ENCODE measurements around the gene FBLIM1. TPM values are rescaled to one million over a fixed set of nuclear protein-coding genes. Genes with fewer than 3 reads are reported as not detected.

Gene FBLIM1
- total and polyA plus RNA-seq, 2 experiments from 2014 or later: 117 to 120 TPM

DNA sequence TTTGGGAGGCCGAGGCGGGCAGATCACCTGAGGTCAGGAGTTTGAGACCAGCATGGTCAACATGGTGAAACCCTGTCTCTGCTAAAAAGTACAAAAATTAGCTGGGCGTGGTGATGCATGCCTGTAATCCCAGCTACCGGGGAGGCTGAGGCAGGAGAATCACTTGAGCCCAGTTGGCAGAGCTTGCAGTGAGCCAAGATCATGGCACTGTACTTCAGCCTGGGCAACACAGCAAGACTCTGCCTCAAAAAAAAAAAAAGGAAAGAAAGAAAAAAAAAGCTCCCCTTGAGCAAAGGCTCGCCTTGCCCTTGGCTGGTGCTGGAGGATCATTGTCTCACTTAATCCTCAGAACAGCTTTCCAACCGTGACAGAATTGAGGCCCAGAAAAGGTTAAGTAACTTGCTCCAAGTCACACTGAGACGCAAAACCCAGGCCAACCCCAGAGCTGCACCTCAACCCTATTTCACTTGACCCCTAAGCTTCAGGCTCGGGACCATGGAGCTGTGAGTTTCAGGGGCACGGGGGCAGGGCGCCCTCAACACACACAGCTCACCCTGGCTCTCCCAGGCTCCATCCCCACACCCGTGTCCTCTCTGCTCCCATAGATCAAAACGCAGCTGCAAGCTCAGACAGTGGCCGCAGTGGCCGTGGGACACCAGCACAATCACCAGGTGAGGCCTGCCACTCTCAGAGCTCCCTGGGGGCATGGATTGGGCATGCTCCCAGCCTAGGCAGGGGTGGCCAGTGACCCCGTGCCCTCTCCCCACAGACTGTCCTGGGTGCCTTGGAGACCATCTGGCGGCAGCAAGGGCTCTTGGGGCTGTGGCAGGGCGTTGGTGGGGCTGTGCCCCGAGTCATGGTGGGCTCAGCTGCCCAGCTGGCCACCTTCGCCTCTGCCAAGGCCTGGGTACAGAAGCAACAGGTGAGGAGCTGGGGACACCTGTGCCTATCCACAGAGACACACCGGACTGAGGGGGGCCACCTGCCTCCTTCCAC, 21.0 kb upstream of the FBLIM1 start:
- peaks cover 3% of the 10 kb centered on the region for H3K4me1 ChIP-seq (ENCODE audit: insufficient read depth)
- H3K9me2 ChIP-seq (replicated peaks; ENCODE audit: insufficient read depth): no peaks in the 10 kb centered on the region
- no peak overlapping the region for H3K4me2 ChIP-seq
- H2AFZ ChIP-seq: no peak overlapping the region
- 85% methylated on average over 20 of the region's 20 CpGs for WGBS (ENCODE audit: low lambda C conversion rate, missing lambda C conversion rate)
- H4K20me1 ChIP-seq (ENCODE audit: insufficient read depth, poor library complexity, severe bottlenecking): no peaks in the 10 kb centered on the region
- no peaks in the 10 kb centered on the region for H3K36me3 ChIP-seq (replicated peaks; ENCODE audit: insufficient read depth, low read depth)
- no peaks in the 10 kb centered on the region for H3K27me3 ChIP-seq
- H3K27ac ChIP-seq: no peak overlapping the region
- no peak overlapping the region for H3K4me3 ChIP-seq
- no peak for DNase-seq (ENCODE audit: low spot score)
- H3K79me2 ChIP-seq: no peaks in the 10 kb centered on the region
- no peak for TF ChIP-seq EZH2phosphoT487 (IDR thresholded peaks at IDR 0.05; ENCODE audit: low read depth, severe bottlenecking, unreplicated experiment)
- TF ChIP-seq, protein P1, sequence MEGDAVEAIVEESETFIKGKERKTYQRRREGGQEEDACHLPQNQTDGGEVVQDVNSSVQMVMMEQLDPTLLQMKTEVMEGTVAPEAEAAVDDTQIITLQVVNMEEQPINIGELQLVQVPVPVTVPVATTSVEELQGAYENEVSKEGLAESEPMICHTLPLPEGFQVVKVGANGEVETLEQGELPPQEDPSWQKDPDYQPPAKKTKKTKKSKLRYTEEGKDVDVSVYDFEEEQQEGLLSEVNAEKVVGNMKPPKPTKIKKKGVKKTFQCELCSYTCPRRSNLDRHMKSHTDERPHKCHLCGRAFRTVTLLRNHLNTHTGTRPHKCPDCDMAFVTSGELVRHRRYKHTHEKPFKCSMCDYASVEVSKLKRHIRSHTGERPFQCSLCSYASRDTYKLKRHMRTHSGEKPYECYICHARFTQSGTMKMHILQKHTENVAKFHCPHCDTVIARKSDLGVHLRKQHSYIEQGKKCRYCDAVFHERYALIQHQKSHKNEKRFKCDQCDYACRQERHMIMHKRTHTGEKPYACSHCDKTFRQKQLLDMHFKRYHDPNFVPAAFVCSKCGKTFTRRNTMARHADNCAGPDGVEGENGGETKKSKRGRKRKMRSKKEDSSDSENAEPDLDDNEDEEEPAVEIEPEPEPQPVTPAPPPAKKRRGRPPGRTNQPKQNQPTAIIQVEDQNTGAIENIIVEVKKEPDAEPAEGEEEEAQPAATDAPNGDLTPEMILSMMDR (IDR thresholded peaks at IDR 0.05; ENCODE audit: poor library complexity): no peak
- TF ChIP-seq EZH2 (IDR thresholded peaks at IDR 0.05; ENCODE audit: borderline replicate concordance): no peak
- no peaks in the 10 kb centered on the region for H3K9me3 ChIP-seq (ENCODE audit: low read depth)

DNA sequence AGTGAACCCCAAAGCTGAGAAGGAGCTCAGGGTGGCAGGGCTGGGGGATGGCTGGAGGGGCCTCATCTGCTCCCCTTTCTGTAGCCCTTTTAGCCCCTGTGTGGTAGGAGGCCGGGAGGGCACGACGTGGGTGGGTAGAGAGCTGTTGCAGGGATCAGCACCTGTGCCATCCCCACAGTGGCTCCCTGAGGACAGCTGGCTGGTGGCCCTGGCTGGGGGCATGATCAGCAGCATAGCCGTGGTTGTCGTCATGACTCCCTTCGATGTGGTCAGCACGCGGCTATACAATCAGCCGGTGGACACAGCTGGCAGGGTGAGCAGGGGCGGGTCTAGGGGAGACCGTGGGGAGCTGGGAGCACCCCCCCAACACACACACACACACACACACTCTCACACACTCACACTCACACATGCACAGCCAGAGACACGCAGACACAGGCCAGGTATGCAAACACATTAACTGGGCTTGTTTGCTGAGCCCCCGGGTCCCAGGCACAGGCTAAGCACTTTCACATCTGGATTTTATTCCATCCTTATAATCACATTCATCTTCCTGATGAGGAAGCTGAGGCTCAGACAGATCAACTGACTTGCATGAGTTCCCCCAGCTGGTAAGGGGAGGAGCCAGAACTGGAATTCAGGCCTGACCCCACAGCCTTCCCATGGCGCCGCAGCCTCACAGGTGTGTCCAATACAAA, 20.0 kb upstream of the FBLIM1 start:
- Histone ChIP-seq H4K20me1 (ENCODE audit: insufficient read depth, poor library complexity, severe bottlenecking) (no peaks in the 10 kb centered on the region), H3K4me2 (no peak overlapping the region), H3K36me3 (replicated peaks; ENCODE audit: insufficient read depth, low read depth) (no peaks in the 10 kb centered on the region), H3K79me2 (no peaks in the 10 kb centered on the region), H3K4me3 (no peak overlapping the region), H2AFZ (no peak overlapping the region), H3K9me2 (replicated peaks; ENCODE audit: insufficient read depth) (no peaks in the 10 kb centered on the region), H3K27me3 (no peaks in the 10 kb centered on the region), H3K27ac (no peak overlapping the region), H3K4me1 (ENCODE audit: insufficient read depth) (peaks cover 3% of the 10 kb centered on the region), H3K9me3 (ENCODE audit: low read depth) (no peaks in the 10 kb centered on the region)
- WGBS (ENCODE audit: low lambda C conversion rate, missing lambda C conversion rate): 88% methylated on average over 11 of the region's 15 CpGs
- TF ChIP-seq, protein P1 (IDR thresholded peaks at IDR 0.05; ENCODE audit: poor library complexity): no peak
- TF ChIP-seq EZH2 (IDR thresholded peaks at IDR 0.05; ENCODE audit: borderline replicate concordance) (no peak), EZH2phosphoT487 (IDR thresholded peaks at IDR 0.05; ENCODE audit: low read depth, severe bottlenecking, unreplicated experiment) (no peak)
- DNase-seq (ENCODE audit: low spot score): no peak

DNA sequence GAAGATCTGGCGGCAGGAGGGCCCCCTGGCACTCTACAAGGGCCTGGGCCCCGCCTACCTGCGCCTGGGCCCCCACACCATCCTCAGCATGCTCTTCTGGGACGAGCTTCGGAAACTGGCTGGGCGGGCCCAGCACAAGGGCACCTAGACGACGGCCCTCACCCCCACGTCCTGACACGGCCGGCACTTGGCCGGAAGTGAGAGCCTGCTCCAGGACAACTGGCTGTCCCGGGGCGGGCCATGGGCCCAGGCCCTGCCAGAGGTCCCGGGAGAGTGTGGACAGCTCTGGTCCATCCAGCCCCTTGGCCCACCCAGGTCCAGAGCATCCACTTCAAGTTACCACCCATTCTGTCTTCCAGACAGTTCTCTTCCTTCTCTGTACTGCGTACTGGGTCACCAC, 19.3 kb upstream of the FBLIM1 start:
- Histone ChIP-seq H3K27ac (no peak overlapping the region), H3K9me3 (ENCODE audit: low read depth) (no peaks in the 10 kb centered on the region), H3K9me2 (replicated peaks; ENCODE audit: insufficient read depth) (no peaks in the 10 kb centered on the region), H3K4me3 (no peak overlapping the region), H3K4me1 (ENCODE audit: insufficient read depth) (peaks cover 3% of the 10 kb centered on the region), H3K79me2 (no peaks in the 10 kb centered on the region), H3K36me3 (replicated peaks; ENCODE audit: insufficient read depth, low read depth) (no peaks in the 10 kb centered on the region), H3K4me2 (no peak overlapping the region), H2AFZ (no peak overlapping the region), H3K27me3 (no peaks in the 10 kb centered on the region), H4K20me1 (ENCODE audit: insufficient read depth, poor library complexity, severe bottlenecking) (no peaks in the 10 kb centered on the region)
- WGBS (ENCODE audit: low lambda C conversion rate, missing lambda C conversion rate): 91% methylated on average over 11 of the region's 16 CpGs
- TF ChIP-seq EZH2 (IDR thresholded peaks at IDR 0.05; ENCODE audit: borderline replicate concordance): no peak
- no peak for TF ChIP-seq EZH2phosphoT487 (IDR thresholded peaks at IDR 0.05; ENCODE audit: low read depth, severe bottlenecking, unreplicated experiment)
- no peak for DNase-seq (ENCODE audit: low spot score)

DNA sequence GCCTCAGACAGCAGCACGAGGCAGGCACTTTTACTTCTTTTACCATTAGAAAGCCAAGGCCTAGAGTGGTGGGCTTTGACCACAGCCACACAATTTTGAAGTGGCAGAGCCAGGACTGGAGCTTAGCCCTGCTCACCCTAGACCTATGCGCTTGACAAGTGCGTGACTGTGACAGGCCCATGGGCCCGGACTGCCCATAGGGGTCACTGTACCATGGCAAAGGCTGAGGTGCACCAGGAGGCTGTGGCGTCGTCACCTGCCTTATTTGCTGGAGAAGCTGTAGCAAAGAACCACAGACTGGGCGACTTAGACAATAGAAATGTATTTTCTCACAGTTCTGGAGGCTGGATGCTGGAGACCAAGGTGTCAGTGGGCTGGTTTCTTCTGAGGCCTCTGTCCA, 18.9 kb upstream of the FBLIM1 start:
- no peaks in the 10 kb centered on the region for H3K9me2 ChIP-seq (replicated peaks; ENCODE audit: insufficient read depth)
- no peak for TF ChIP-seq EZH2 (IDR thresholded peaks at IDR 0.05; ENCODE audit: borderline replicate concordance)
- no peak for TF ChIP-seq EZH2phosphoT487 (IDR thresholded peaks at IDR 0.05; ENCODE audit: low read depth, severe bottlenecking, unreplicated experiment)
- TF ChIP-seq, protein P1 (IDR thresholded peaks at IDR 0.05; ENCODE audit: poor library complexity): no peak
- H3K27me3 ChIP-seq: no peaks in the 10 kb centered on the region
- H3K4me2 ChIP-seq: no peak overlapping the region
- H3K79me2 ChIP-seq: no peaks in the 10 kb centered on the region
- no peak overlapping the region for H3K27ac ChIP-seq
- H3K9me3 ChIP-seq (ENCODE audit: low read depth): no peaks in the 10 kb centered on the region
- 91% methylated on average over 7 of the region's 7 CpGs for WGBS (ENCODE audit: low lambda C conversion rate, missing lambda C conversion rate)
- DNase-seq (ENCODE audit: low spot score): no peak
- no peaks in the 10 kb centered on the region for H3K36me3 ChIP-seq (replicated peaks; ENCODE audit: insufficient read depth, low read depth)
- no peak overlapping the region for H3K4me3 ChIP-seq
- no peak overlapping the region for H2AFZ ChIP-seq
- no peaks in the 10 kb centered on the region for H4K20me1 ChIP-seq (ENCODE audit: insufficient read depth, poor library complexity, severe bottlenecking)
- peaks cover 3% of the 10 kb centered on the region for H3K4me1 ChIP-seq (ENCODE audit: insufficient read depth)
